BLaER1 (cell line): ENCODE data around the gene RFC2.
"Not testable (repeated sequence)": the region's sequence is repeated elsewhere in the genome, so short reads cannot be mapped to it uniquely, and the experiment has no call there.

ENCODE experiments used
- H3K27ac ChIP-seq: shearing (Covaris generic); formaldehyde crosslinking; 2 replicates; pipeline ENCODE4 v1.8.1; 2022
- H3K27me3 ChIP-seq: shearing (Covaris generic); formaldehyde crosslinking; 2 replicates; pipeline ENCODE4 v1.8.1; 2022
- H3K36me3 ChIP-seq: shearing (Covaris generic); formaldehyde crosslinking; 2 replicates; pipeline ENCODE4 v1.8.1; 2022
- H3K4me1 ChIP-seq: shearing (Covaris generic); formaldehyde crosslinking; 2 replicates; pipeline ENCODE4 v1.8.1; 2022
- H3K4me2 ChIP-seq: shearing (Covaris generic); formaldehyde crosslinking; 2 replicates; pipeline ENCODE4 v1.8.1; 2022
- H3K4me3 ChIP-seq: shearing (Covaris generic); formaldehyde crosslinking; 2 replicates; pipeline ENCODE4 v1.8.1; 2022
- H3K9ac ChIP-seq: shearing (Covaris generic); formaldehyde crosslinking; 2 replicates; pipeline ENCODE4 v1.8.1; 2022
- H3K9me3 ChIP-seq: shearing (Covaris generic); formaldehyde crosslinking; 2 replicates; pipeline ENCODE4 v1.8.1; 2022
- H4K20me1 ChIP-seq: shearing (Covaris generic); formaldehyde crosslinking; 2 replicates; pipeline ENCODE4 v1.8.1; 2022
- Cebpa-rat ChIP-seq: shearing (Covaris generic); IDR thresholded peaks from 2 replicates; pipeline ENCODE4 v1.8.1; 2022

The RFC2 gene

GRCh38 chr7:74233655-74234285 lies 20.4 kb downstream of the RFC2 start:
- Histone ChIP-seq H3K36me3 (peaks cover 98% of the 10 kb centered on the region), H3K4me3 (no peak overlapping the region), H3K27me3 (no peaks in the 10 kb centered on the region), H3K4me1 (peaks cover 87% of the 10 kb centered on the region), H4K20me1 (no peaks in the 10 kb centered on the region), H3K27ac (peak overlapping the region; percentile 29; the same call in 1 of the 2 replicates), H3K9ac (no peak overlapping the region), H3K4me2 (no peak overlapping the region), H3K9me3 (no peaks in the 10 kb centered on the region)
- no peak for TF ChIP-seq Cebpa-rat

DNA sequence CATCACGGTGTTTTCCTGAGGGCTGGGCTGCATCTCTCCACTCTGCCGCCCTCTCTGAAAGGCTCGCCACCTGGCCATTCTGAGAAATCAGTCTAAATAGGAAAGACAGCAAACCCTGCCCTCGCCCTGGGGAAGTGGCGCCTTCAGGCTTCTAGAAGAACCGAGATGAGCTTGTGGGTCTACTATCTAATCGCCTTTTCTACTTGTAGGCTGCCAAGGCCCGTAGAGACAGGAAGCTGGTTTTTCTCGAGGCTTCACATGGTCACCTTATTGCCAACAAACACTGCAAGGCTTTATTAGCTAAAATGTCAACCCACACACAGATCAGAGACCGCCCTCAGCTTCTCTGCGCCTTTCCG lies 23.0 kb downstream of the RFC2 start:
- Histone ChIP-seq H4K20me1 (no peaks in the 10 kb centered on the region), H3K9me3 (no peaks in the 10 kb centered on the region), H3K27me3 (no peaks in the 10 kb centered on the region), H3K4me3 (no peak overlapping the region), H3K4me2 (peak overlapping the region; percentile 80), H3K27ac (peak overlapping the region; percentile 75), H3K9ac (no peak overlapping the region; the same call in 1 of the 2 replicates), H3K36me3 (peaks cover 91% of the 10 kb centered on the region), H3K4me1 (peaks cover 86% of the 10 kb centered on the region)
- no peak for TF ChIP-seq Cebpa-rat

- TF ChIP-seq Cebpa-rat, result peak; percentile 42; the same call in 1 of the 2 replicates
- Histone ChIP-seq H3K9ac (no peak overlapping the region; the same call in 1 of the 2 replicates), H3K27me3 (no peaks in the 10 kb centered on the region), H3K4me1 (peaks cover 86% of the 10 kb centered on the region), H3K4me3 (no peak overlapping the region), H3K36me3 (peaks cover 91% of the 10 kb centered on the region), H3K4me2 (peak overlapping the region; percentile 80), H4K20me1 (no peaks in the 10 kb centered on the region), H3K9me3 (no peaks in the 10 kb centered on the region), H3K27ac (peak overlapping the region; percentile 75)
These were observed 23.6 kb downstream of the RFC2 start for GRCh38 chr7:74230446-74231231.

- Histone ChIP-seq H3K4me1 (peaks cover 86% of the 10 kb centered on the region), H3K27me3 (no peaks in the 10 kb centered on the region)
These were observed 25.0 kb downstream of the RFC2 start for GRCh38 chr7:74228951-74229900.

DNA sequence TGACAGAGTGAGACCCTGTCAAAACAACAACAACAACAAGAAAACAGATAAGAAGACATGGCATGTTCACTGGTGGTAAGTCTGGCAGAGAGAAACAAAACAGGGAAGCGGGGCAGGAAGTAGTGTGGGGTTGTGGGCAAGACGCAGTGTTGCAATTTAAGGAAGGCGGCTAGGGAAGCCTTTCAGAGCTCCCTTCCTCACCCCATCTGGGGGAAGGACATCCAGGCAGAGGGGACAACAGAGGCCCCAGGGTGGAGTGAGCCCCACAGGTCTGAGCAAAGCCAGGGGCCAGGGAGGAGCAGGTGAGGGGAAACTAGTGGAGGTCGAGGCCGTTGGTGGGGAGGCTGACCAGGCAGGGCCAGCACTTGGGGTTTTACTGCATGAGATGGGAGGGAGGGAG lies 27.6 kb downstream of the RFC2 start:
- Histone ChIP-seq H3K4me3 (no peak overlapping the region), H3K27me3 (no peaks in the 10 kb centered on the region), H3K36me3 (peaks cover 93% of the 10 kb centered on the region), H3K27ac (peak overlapping the region; percentile 100), H3K9me3 (no peaks in the 10 kb centered on the region), H3K9ac (peak overlapping the region; percentile 49; the same call in 1 of the 2 replicates), H3K4me1 (peaks cover 99% of the 10 kb centered on the region), H4K20me1 (no peaks in the 10 kb centered on the region), H3K4me2 (peak overlapping the region; percentile 91)
- peak; percentile 79; the same call in 1 of the 2 replicates for TF ChIP-seq Cebpa-rat

More at GRCh38 chr7:74228951-74229900, 25.0 kb downstream of the RFC2 start:
- Histone ChIP-seq H4K20me1 (no peaks in the 10 kb centered on the region), H3K4me3 (peak overlapping the region; percentile 6; the same call in 1 of the 2 replicates), H3K9ac (peak overlapping the region; percentile 39; the same call in 1 of the 2 replicates), H3K9me3 (no peaks in the 10 kb centered on the region), H3K4me2 (peak overlapping the region; percentile 80), H3K27ac (peak overlapping the region; percentile 75), H3K36me3 (peaks cover 91% of the 10 kb centered on the region)
- TF ChIP-seq Cebpa-rat, result no peak

DNA sequence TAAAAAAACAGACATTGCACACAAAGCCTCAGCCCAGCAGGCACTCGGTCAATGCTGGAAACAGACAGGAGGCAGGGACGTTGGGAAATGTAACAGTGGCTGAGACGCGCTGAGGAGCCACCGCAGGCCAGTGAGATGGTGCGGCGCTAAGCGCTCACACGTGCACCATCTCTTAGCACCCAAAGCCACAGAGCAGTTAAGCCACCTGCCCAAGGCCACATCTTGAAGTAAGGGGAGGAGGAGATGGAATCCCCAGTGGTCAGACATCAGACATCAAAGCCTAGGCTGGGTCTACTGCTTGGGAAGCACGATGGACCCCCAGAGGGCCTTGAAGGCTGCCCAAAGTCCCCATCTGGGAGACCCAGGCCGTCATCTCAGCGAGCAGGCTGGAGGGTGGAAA lies 28.8 kb downstream of the RFC2 start:
- Histone ChIP-seq H3K36me3 (peaks cover 92% of the 10 kb centered on the region), H3K9ac (peak overlapping the region; percentile 75; the same call in 1 of the 2 replicates), H3K4me1 (peaks cover 99% of the 10 kb centered on the region), H4K20me1 (no peaks in the 10 kb centered on the region), H3K9me3 (no peaks in the 10 kb centered on the region), H3K4me3 (no peak overlapping the region), H3K4me2 (peak overlapping the region; percentile 91), H3K27ac (peak overlapping the region; percentile 100), H3K27me3 (no peaks in the 10 kb centered on the region)
- peak; percentile 78; the same call in 1 of the 2 replicates for TF ChIP-seq Cebpa-rat

GRCh38 chr7:74224907-74225306 lies 29.3 kb downstream of the RFC2 start:
- Histone ChIP-seq H3K4me2 (peak overlapping the region; percentile 91), H3K36me3 (peaks cover 92% of the 10 kb centered on the region), H3K9ac (peak overlapping the region; percentile 75)

GRCh38 chr7:74224511-74224832 lies 29.7 kb downstream of the RFC2 start:
- no peaks in the 10 kb centered on the region for H3K9me3 ChIP-seq
- H3K9ac ChIP-seq, result peak overlapping the region; percentile 75
- H3K4me1 ChIP-seq, result peaks cover 99% of the 10 kb centered on the region
- peaks cover 92% of the 10 kb centered on the region for H3K36me3 ChIP-seq
- H3K4me3 ChIP-seq, result peak overlapping the region; percentile 57; the same call in 1 of the 2 replicates
- peak overlapping the region; percentile 100 for H3K27ac ChIP-seq
- no peaks in the 10 kb centered on the region for H4K20me1 ChIP-seq
- no peak for TF ChIP-seq Cebpa-rat
- peak overlapping the region; percentile 91 for H3K4me2 ChIP-seq
- H3K27me3 ChIP-seq, result no peaks in the 10 kb centered on the region

More at GRCh38 chr7:74224907-74225306, 29.3 kb downstream of the RFC2 start:
- H4K20me1 ChIP-seq, H3K27me3 ChIP-seq, H3K9me3 ChIP-seq: not testable (repeated sequence)
- H3K4me3 ChIP-seq, result peak overlapping the region; percentile 57; the same call in 1 of the 2 replicates
- peaks cover 99% of the 10 kb centered on the region for H3K4me1 ChIP-seq
- H3K27ac ChIP-seq, result peak overlapping the region; percentile 100
